GM19324 (cell line): ENCODE measurements around the gene CERK.
A peak's percentile ranks its signal among the peaks of the same experiment; 100 is the strongest.

Experiments used
- ATAC-seq: cut with Tn5 transposase; IDR thresholded peaks from one replicate; pipeline ENCODE4 v1.9.1; 2021; ENCODE audit warnings: mild to moderate bottlenecking, moderate library complexity; ENCODE audit not compliant: unreplicated experiment, low FRiP score

CERK gene

GRCh38 chr22:46706060-46706459 is 32.0 kb downstream of the CERK start:
- ATAC-seq = no peak

GRCh38 chr22:46703996-46704370 is 34.1 kb downstream of the CERK start:
- no peak for ATAC-seq

GRCh38 chr22:46703171-46703995 is 34.7 kb downstream of the CERK start:
- no peak for ATAC-seq

- ATAC-seq = no peak
Measured at GRCh38 chr22:46701262-46701661, 36.8 kb downstream of the CERK start.

GRCh38 chr22:46699091-46699490 is 39.0 kb downstream of the CERK start:
- no peak for ATAC-seq

GRCh38 chr22:46697811-46698515 is 40.1 kb downstream of the CERK start:
- no peak for ATAC-seq

GRCh38 chr22:46696614-46697013 is 41.4 kb downstream of the CERK start:
- ATAC-seq = no peak

- no peak for ATAC-seq
Measured at GRCh38 chr22:46696229-46696518, 41.9 kb downstream of the CERK start.

GRCh38 chr22:46695346-46696228 is 42.5 kb downstream of the CERK start:
- no peak for ATAC-seq

GRCh38 chr22:46694416-46695170 is 43.5 kb downstream of the CERK start:
- ATAC-seq = no peak

- ATAC-seq = no peak
Measured at GRCh38 chr22:46693634-46694415, 44.2 kb downstream of the CERK start.

GRCh38 chr22:46691571-46691970 is 46.5 kb downstream of the CERK start:
- no peak for ATAC-seq

GRCh38 chr22:46690146-46690545 is 47.9 kb downstream of the CERK start:
- no peak for ATAC-seq

GRCh38 chr22:46688949-46689348 is 49.1 kb downstream of the CERK start:
- ATAC-seq = no peak

GRCh38 chr22:46687460-46687859 is 50.6 kb downstream of the CERK start:
- no peak for ATAC-seq

- no peak for ATAC-seq
Measured at GRCh38 chr22:46687048-46687444, 51.0 kb downstream of the CERK start.

- no peak for ATAC-seq
Measured at GRCh38 chr22:46686221-46687047, 51.6 kb downstream of the CERK start.

- peak; percentile 77 for ATAC-seq
Measured at GRCh38 chr22:46684706-46685105, 53.3 kb downstream of the CERK start.
